H1 (cell line): Measurements from ENCODE around the gene LFNG. TPM values are rescaled to one million over a fixed set of nuclear protein-coding genes. Genes with fewer than 3 reads are reported as not detected.

ENCODE experiments used
- HDAC2 ChIP-seq, 2 experiments: fragments of 300-600 bp in 1 of 2; sonication (generic) in 1 of 2; IDR thresholded peaks; 2 replicates each; pipeline ENCODE4 v1.6.1; 2011 to 2012; ENCODE audit warnings: low read depth in 2 of 2, low read length in 2 of 2, mild to moderate bottlenecking in 2 of 2, moderate library complexity in 2 of 2, borderline replicate concordance in 1 of 2, inconsistent platforms in 1 of 2
- polyA plus RNA-seq, 7 experiments: library from polyadenylated mRNA; depleted of rRNA in 3 of 7; stranded (reverse) in 5 of 7; unstranded in 2 of 7; fragments of >200 nt in 5 of 7; fragments of 200-250 nt in 2 of 7; gene quantifications; 1 replicate in 5 of 7; 2 replicates in 1 of 7; 4 replicates in 1 of 7; pipeline versions ENCODE4 v1.2.1 to v1.2.3, GENCODE V29; 2011 to 2013; ENCODE audit warnings: missing spikeins in 2 of 7, mixed read lengths in 2 of 7
- total RNA-seq: library from RNA; stranded (reverse); fragmentation: NEBNext Ultra II Directional; extraction: Animal tissue kit (Norgen Biotek cat#: 25700); gene quantifications from 2 replicates; pipeline ENCODE4 v1.2.1, GENCODE V29; 2021

Gene LFNG
- total and polyA plus RNA-seq, 2 of the 8 experiments (the other 6 are each of a cell fraction or from before 2014, with no cell fraction given): 31.6 to 35.6 TPM

GRCh38 chr7:2478800-2479199 lies 40.8 kb upstream of the LFNG start (continued):
- no peak for TF ChIP-seq HDAC2 (IDR thresholded peaks at IDR 0.05; ENCODE audit: borderline replicate concordance in 1 of 2, low read depth in 2 of 2, low read length in 2 of 2)
